ENCODE results near the gene BCAR3.

GRCh38 chr1:93715529-93716126 lies 34.0 kb upstream of the BCAR3 start:
- no peak for TF ChIP-seq CTCF (conservative IDR thresholded peaks at IDR 0.05 in 1 of 2, IDR thresholded peaks at IDR 0.05 in 1 of 2; ENCODE audit: extremely low read depth in 1 of 2, insufficient read depth in 1 of 2, low read depth in 1 of 2, low read length in 2 of 2)
- TF ChIP-seq EZH2 (IDR thresholded peaks at IDR 0.05; ENCODE audit: borderline replicate concordance, low read length), result no peak

Data from mammary epithelial cell (primary cell).